GM23338 (cell line): ENCODE measurements around the gene STAT3.

Experiments used
- CTCF ChIP-seq, 2 experiments: fragments of 200-600 bp in 1 of 2; sonication (generic) in 1 of 2; conservative IDR thresholded peaks; 2 replicates each; pipeline versions ENCODE4 v1.5.1 to v1.6.1; 2016 to 2017; ENCODE audit warnings: antibody characterized with exemption in 2 of 2, low read depth in 2 of 2, mild to moderate bottlenecking in 2 of 2, moderate library complexity in 1 of 2
- EZH2phosphoT487 ChIP-seq: fragments of 200-600 bp; sonication (generic); IDR thresholded peaks from one replicate; pipeline ENCODE4 v1.8.1; 2018; ENCODE audit warnings: antibody characterized with exemption; ENCODE audit not compliant: unreplicated experiment

- TF ChIP-seq CTCF (conservative IDR thresholded peaks at IDR 0.05; ENCODE audit: low read depth in 2 of 2) = no peak
- TF ChIP-seq EZH2phosphoT487 = no peak
Measured at GRCh38 chr17:42268236-42268635, 120.0 kb downstream of the STAT3 start.
